ENCODE data around the gene CERS4. TPM values are rescaled to one million over a fixed set of nuclear protein-coding genes. Genes with fewer than 3 reads are reported as not detected.

The CERS4 gene
- total RNA-seq, 4 donors from 2014 or later, result 18.4 to 34.1 (median 26.6) TPM

GRCh38 chr19:8307400-8307964, 98.3 kb downstream of the CERS4 start:
- no peak for TF ChIP-seq CTCF (IDR thresholded peaks at IDR 0.05)
- ATAC-seq (ENCODE audit: low FRiP score) (no peak), DNase-seq (ENCODE audit: low spot score) (peak; percentile 21)

GRCh38 chr19:8307965-8308866, 99.0 kb downstream of the CERS4 start, which contains the start of gene CD320:
CD320 (minus strand) TSS chr19:8308358; CDS start chr19:8308290, 68 bp downstream.
- no peak for TF ChIP-seq CTCF (IDR thresholded peaks at IDR 0.05)
- peak; percentile 81 for DNase-seq (ENCODE audit: low spot score)
- peak; percentile 95 for ATAC-seq (ENCODE audit: low FRiP score)

GRCh38 chr19:8308891-8309291, 99.7 kb downstream of the CERS4 start:
- no peak for TF ChIP-seq CTCF (IDR thresholded peaks at IDR 0.05)
- ATAC-seq (ENCODE audit: low FRiP score), result no peak
- DNase-seq (ENCODE audit: low spot score), result peak; percentile 22

- ATAC-seq (ENCODE audit: low FRiP score) (no peak), DNase-seq (ENCODE audit: low spot score) (no peak)
- TF ChIP-seq CTCF (IDR thresholded peaks at IDR 0.05), result no peak
These were observed 101.3 kb downstream of the CERS4 start for GRCh38 chr19:8310342-8311055.

- TF ChIP-seq CTCF (IDR thresholded peaks at IDR 0.05), result no peak
- no peak for ATAC-seq (ENCODE audit: low FRiP score)
- no peak for DNase-seq (ENCODE audit: low spot score)
These were observed 102.5 kb downstream of the CERS4 start for GRCh38 chr19:8311461-8312260.

Other genes starting within 250 kb of the CERS4 start
- gene ELAVL1, start 203.7 kb upstream of the CERS4 start, total RNA-seq, result 10 to 100 TPM; 23.7 to 41.1 (median 30.3) TPM
- gene CCL25, start 156.6 kb upstream of the CERS4 start, total RNA-seq, result not detected
- not detected for gene FBN3, start 59.8 kb upstream of the CERS4 start, total RNA-seq
- gene CD320, start 99.0 kb downstream of the CERS4 start, total RNA-seq, result 100 to 1,000 TPM in 2 of 4 donors, 10 to 100 TPM in 2; 49.3 to 126 (median 79.3) TPM
- 10 to 100 TPM; 14.5 to 44.2 (median 33.1) TPM for gene NDUFA7, start 112.0 kb downstream of the CERS4 start, total RNA-seq
- gene RPS28, start 112.1 kb downstream of the CERS4 start, total RNA-seq, result 100 to 1,000 TPM; 420 to 679 (median 534) TPM
- 10 to 100 TPM in 3 of 4 donors, 1 to 10 TPM in 1; 7.1 to 48.7 (median 18.9) TPM for gene KANK3, start 133.9 kb downstream of the CERS4 start, total RNA-seq
- gene ANGPTL4, start 154.8 kb downstream of the CERS4 start, total RNA-seq, result 100 to 1,000 TPM in 3 of 4 donors, 10 to 100 TPM in 1; 62.6 to 405 (median 250) TPM
- gene RAB11B, start 181.0 kb downstream of the CERS4 start, total RNA-seq, result 10 to 100 TPM; 31.6 to 55.6 (median 41.2) TPM
- 100 to 1,000 TPM; 167 to 296 (median 203) TPM for gene MARCHF2, start 203.9 kb downstream of the CERS4 start, total RNA-seq
- 100 to 1,000 TPM in 3 of 4 donors, 10 to 100 TPM in 1; 80.4 to 158 (median 111) TPM for gene HNRNPM, start 235.6 kb downstream of the CERS4 start, total RNA-seq